ENCODE data around the gene JADE1.

DNA sequence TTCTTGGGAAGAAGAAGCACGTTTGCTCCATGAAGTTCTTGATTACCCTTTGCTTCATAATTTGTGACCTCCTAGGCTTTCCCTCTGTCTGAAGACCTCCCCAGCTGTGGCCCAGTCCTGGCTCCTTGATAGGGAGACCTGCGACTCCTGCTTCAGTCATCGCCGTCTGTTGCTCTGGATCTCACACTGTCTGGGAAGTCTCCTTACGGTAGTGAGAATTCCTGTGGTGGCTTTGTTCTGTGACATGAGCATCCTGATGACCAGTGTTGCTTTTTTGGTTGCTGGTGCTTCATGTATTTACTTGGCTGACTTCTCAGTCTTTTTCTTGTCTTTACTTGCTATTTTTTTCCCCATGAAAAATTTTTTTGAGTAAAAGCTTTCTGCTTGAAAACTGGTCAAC lies 44.2 kb downstream of the JADE1 start:
- no peak for TF ChIP-seq EP300 (IDR thresholded peaks at IDR 0.05)
- TF ChIP-seq, protein P1, sequence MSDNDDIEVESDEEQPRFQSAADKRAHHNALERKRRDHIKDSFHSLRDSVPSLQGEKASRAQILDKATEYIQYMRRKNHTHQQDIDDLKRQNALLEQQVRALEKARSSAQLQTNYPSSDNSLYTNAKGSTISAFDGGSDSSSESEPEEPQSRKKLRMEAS (IDR thresholded peaks at IDR 0.05): no peak
- TF ChIP-seq ZNF302 (CRISPR knock-in tag; IDR thresholded peaks at IDR 0.05): no peak
- TF ChIP-seq, protein P2, sequence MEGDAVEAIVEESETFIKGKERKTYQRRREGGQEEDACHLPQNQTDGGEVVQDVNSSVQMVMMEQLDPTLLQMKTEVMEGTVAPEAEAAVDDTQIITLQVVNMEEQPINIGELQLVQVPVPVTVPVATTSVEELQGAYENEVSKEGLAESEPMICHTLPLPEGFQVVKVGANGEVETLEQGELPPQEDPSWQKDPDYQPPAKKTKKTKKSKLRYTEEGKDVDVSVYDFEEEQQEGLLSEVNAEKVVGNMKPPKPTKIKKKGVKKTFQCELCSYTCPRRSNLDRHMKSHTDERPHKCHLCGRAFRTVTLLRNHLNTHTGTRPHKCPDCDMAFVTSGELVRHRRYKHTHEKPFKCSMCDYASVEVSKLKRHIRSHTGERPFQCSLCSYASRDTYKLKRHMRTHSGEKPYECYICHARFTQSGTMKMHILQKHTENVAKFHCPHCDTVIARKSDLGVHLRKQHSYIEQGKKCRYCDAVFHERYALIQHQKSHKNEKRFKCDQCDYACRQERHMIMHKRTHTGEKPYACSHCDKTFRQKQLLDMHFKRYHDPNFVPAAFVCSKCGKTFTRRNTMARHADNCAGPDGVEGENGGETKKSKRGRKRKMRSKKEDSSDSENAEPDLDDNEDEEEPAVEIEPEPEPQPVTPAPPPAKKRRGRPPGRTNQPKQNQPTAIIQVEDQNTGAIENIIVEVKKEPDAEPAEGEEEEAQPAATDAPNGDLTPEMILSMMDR (IDR thresholded peaks at IDR 0.05): no peak
- TF ChIP-seq, protein P3, sequence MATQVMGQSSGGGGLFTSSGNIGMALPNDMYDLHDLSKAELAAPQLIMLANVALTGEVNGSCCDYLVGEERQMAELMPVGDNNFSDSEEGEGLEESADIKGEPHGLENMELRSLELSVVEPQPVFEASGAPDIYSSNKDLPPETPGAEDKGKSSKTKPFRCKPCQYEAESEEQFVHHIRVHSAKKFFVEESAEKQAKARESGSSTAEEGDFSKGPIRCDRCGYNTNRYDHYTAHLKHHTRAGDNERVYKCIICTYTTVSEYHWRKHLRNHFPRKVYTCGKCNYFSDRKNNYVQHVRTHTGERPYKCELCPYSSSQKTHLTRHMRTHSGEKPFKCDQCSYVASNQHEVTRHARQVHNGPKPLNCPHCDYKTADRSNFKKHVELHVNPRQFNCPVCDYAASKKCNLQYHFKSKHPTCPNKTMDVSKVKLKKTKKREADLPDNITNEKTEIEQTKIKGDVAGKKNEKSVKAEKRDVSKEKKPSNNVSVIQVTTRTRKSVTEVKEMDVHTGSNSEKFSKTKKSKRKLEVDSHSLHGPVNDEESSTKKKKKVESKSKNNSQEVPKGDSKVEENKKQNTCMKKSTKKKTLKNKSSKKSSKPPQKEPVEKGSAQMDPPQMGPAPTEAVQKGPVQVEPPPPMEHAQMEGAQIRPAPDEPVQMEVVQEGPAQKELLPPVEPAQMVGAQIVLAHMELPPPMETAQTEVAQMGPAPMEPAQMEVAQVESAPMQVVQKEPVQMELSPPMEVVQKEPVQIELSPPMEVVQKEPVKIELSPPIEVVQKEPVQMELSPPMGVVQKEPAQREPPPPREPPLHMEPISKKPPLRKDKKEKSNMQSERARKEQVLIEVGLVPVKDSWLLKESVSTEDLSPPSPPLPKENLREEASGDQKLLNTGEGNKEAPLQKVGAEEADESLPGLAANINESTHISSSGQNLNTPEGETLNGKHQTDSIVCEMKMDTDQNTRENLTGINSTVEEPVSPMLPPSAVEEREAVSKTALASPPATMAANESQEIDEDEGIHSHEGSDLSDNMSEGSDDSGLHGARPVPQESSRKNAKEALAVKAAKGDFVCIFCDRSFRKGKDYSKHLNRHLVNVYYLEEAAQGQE (IDR thresholded peaks at IDR 0.05): no peak
- no peak for TF ChIP-seq HDAC2 (IDR thresholded peaks at IDR 0.05)
- TF ChIP-seq RAD21 (conservative IDR thresholded peaks at IDR 0.05 in 1 of 2, IDR thresholded peaks at IDR 0.05 in 1 of 2): no peak
- TF ChIP-seq HOXA7 (CRISPR knock-in tag; IDR thresholded peaks at IDR 0.05): no peak
- TF ChIP-seq SREBF2 (IDR thresholded peaks at IDR 0.05): no peak
- no peak for TF ChIP-seq POLR2A (IDR thresholded peaks at IDR 0.05; ENCODE audit: low read length)
- TF ChIP-seq ZSCAN20 (CRISPR knock-in tag; IDR thresholded peaks at IDR 0.05): no peak
- no peak for TF ChIP-seq TP53 (CRISPR knock-in tag; IDR thresholded peaks at IDR 0.05)
- no peak for TF ChIP-seq MAZ (IDR thresholded peaks at IDR 0.05; ENCODE audit: borderline replicate concordance, low read depth, low read length)
